NCI-H1930 (cell line): Measurements from ENCODE around the gene FAM168A.

Source experiments
- DNase-seq, 2 experiments: peaks; one replicate each; lab custom pipeline; 2025; lab: John Stamatoyannopoulos, UW

FAM168A gene, protein sequence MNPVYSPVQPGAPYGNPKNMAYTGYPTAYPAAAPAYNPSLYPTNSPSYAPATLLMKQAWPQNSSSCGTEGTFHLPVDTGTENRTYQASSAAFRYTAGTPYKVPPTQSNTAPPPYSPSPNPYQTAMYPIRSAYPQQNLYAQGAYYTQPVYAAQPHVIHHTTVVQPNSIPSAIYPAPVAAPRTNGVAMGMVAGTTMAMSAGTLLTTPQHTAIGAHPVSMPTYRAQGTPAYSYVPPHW

DNA sequence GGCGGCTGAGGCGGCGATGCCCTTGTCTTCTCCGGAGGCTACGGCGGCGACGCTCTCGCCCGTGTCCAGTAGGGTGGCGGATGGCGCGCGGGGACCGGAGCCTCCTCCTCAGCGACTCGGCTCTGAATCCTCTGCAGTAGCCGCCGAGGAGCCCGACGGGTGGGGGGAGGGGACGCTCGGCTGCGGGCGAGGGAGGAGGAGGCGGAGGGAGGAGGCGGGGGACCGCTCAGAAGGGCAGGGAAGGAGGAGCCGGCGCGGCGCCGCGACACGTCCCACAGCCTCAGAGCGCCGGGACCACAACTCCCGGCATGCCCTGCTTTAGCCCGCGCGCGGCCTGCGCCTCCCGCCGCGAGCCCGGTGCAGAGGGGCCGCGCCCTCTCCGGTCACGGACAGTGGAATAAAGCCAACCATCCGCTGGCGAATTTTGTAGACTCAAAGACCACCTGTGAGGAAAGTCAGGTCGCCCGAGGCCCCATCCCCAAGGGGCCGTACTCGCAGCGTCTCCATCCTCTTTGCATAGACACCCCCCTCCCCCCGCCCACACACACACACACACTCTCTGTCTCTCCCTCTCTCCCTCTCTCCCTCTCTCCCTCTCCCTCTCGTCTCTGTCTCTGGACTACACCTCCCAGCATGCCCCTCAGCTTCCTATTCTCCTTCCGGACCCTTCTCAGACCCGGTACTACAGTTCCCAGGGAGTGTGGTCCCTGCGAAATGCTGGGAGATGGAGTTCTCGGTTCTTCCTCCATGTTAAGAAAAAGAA lies at the start of gene FAM168A:
Gene FAM168A (minus strand): TSS at position 157 of the 763 bp plus-strand sequence. CDS start 129,638 bp downstream, outside the sequence.
- DNase-seq: peak; percentile 92 to 96

DNA sequence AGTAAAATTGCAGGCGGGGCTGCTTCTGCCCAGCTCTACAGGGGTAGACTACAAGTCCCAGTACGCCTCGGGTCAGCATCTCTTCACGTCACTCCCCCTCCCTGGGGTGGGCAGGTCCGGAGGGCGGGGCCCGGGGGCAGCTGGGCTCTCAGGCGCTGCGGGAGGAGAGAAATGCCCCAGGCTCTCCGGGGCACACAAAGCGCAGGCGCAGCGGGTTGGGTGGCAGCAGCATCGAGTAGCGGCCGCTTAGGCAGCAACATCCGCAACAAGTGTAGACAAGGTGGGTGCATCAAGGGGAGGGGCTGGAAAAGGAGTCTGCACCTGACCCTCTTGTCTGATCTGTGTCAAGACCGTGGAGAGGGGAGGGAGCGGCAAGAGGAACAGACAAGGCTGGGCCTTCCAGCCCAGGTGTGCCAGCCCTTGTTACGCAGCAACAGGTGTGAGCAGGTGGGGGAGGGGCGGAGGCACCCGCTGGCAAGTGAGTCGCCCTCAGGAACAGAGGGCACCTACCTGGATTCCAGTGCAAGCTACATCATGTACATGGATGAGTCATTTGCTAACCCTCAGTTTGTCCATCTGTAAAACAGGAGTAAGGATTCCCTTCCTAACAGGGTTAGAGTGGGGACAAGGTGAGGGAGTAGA lies 49.7 kb upstream of the FAM168A start:
- peak; percentile 70 to 80 for DNase-seq

DNA sequence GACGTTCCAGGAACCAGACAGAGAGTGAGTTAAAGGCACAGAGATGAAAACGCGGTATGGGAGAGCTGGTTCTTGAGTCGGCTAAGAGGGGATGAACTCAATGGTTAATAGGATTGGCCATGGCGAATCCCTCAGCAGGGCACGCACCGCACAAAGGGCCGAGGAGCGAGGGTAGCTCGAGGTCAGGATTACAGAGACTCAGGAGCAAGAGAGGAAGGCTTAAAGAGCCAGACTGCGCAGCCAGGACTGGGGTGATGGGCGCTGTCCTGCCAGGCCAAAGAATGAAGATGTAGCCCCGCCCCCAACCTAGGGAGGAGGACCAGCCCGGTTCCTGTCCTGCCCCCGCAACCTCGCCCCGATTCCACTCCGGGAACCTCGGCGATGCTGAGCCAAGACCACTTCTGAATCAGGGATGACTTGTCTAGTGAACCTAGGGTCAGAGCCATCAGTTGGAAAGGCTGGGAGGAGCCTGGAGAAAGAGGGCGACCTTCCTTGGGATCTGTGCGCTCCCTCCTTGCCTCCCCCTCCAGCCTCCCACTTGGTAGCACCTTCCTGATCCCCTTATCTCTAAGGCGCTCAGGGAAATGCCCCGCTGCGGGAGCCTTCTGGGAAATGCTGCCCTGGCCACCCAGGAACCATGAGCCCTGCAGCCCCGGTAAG lies 48.2 kb upstream of the FAM168A start, which contains the start of gene PLEKHB1:
Gene PLEKHB1 (plus strand): TSS at position 610 of the 660 bp plus-strand sequence. CDS start 28 bp downstream, at position 638.
- DNase-seq: no peak

DNA sequence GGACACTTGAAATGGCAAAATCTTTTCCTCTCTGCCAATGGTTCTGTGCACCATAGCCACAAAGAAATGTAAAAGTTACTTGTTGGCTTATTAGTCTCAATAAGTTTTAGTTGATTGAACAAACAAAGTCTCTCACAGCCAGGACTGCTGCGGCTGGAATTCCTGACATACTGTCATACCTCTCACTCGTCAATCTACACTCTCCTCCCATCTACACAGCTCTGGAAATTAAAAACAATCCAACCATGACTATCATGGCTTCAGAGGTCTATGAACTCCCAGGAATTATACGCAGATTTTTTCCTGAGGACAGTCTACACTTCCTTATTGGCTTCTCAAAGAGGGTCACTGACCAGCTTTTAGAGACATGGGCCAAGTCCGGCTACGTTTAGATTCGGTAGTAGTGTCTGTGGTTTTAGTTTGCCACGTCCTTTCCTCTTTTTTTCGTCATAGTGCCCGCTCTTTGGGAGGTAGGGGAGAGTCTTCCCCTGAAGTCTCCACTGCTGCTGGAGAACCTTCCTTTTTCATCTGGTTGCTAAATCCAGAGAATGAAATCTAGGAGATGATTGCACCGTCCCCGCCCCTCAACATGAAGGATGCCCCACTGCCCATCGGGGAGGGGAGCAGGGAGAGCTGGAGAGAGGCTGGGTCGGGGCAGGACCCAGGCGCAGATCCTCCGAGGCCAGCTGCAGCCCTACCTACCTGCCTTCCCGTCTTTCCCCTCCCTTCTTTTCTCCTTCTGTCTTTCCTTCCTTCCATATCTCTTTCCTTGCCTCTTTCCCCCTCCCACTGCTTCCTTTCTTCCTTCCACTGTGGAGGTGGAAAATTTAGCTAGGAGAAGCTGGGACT lies 47.4 kb upstream of the FAM168A start:
- DNase-seq: no peak

DNA sequence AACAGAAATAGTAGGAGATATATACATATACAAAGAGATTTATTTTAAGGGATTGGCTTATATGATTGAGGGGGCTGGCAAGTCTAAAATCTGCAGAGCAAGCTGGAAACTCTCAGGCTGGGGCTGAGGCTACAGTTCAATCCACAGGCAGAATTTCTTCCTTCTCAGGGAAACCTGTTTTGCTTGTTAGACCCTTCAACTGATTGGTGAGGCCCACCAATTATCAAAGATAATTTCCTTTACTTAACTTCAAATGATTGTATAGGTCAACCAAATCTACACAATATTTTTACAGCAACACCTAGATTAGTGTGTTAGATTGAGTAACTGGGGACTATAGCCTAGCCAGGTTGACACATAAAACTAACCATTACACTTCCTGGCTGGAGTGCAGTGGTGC lies 43.8 kb upstream of the FAM168A start:
- DNase-seq: no peak

DNA sequence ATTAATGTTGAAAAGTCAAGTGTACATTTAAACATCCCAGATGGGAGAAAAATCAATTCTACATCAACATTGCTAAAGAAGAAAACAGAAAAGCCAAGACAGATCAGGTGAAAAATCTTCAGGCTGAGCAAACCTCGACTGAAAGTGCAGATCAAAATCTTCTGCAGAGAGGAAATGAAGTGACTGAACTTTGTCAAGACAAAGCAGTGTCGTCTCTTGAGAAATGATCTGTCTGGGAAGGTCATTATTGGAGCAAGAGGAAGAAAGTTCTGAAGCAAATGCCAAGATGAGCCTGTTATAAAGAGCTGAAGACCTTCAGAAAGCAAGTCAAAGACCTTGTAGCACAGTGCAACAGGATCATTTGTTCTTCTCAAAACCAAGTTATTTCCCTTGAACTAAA lies 42.7 kb upstream of the FAM168A start:
- DNase-seq: no peak

DNA sequence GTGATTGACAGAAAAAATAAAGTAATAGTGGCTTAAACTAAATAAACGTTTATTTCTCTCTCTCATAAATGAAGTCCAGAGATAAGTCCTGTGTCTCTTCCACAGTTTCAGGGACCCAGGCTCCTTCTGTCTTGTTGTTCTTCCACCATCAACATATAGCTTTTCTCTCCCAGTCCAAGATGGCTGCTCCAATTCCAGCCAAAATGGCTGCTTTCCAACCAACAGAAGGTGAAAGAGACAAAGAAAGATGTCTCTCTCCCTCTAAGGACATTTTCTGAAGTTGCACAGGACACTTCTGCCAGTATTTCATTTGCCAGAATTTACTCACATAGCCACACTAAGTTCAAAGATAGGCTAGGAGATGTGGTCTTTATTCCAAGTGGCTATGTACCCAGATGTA lies 39.1 kb upstream of the FAM168A start:
- DNase-seq: no peak

DNA sequence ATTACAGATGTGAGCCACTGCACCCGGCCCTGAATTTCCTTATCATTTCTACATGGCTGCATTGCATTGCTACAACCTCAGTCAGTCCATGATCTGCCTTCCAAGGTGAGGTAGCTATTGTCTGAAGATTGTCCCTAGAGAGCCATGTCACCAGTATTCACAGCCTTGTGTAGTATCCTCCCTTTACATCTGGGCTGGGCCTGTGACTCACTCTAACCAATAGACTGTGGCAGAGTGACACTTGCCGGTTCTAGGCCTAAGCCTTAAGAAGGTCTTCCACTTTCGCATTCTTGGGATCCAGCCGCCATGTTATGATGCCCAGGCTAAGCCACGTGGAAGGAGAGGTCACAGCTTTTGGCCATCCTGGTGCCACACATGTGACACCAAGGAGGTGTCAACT lies 38.3 kb upstream of the FAM168A start:
- no peak for DNase-seq

DNA sequence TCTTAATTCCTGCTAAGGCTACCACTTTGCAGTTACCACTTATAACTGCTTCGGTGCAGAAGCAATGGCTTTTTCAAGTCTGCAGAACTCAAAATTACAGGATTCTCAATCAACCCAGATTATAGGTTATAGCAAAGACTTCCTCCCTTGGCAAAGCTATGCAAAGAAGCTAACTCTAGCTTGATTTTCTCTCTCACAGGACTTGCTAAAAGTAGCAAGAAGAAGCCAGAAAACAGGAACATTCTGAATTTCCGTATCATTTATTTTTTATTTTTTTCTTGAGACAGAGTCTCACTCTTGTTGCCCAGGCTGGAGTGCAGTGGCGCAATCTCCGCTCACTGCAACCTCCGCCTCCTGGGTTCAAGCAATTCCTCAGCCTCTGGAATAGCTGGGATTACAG lies 37.8 kb upstream of the FAM168A start:
- DNase-seq: no peak

DNA sequence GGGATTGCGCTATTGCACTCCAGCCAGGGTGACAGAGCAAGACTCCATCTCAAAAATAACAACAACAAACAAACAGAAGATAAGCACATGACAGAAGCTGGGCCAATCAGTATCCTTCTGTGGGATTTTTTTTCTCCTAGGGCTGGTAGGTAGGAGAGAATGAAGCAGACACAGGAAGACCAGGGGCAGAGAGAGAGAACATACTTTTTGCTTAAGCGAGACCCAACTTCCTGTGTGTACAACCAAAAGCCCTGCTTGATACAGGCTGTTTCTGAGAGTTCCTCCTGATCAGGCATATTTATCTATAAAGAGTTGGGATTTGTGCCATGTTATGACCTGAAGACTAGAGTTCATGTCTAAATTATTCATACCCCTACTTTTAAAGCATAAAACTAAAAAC lies 36.1 kb upstream of the FAM168A start:
- DNase-seq: no peak

DNA sequence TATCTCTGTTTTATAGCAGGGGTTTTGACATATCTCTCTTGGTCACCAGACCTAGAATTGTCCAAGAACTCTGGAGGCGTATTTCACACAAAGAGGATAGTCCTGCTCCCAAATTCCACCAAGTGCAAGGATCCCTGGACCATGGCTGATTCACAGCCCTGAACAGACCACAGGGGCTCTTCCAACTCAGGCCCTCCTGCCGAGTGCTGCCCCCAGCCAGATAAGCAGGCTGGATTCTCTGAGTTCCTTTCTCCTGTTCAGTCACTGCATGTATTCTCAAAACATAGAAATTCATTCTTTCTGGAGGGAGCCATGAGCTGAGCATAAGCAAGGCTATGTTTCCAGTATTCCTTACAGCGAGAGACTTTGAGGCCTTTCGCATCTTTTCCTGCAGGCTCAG lies 35.1 kb upstream of the FAM168A start:
- DNase-seq: no peak

DNA sequence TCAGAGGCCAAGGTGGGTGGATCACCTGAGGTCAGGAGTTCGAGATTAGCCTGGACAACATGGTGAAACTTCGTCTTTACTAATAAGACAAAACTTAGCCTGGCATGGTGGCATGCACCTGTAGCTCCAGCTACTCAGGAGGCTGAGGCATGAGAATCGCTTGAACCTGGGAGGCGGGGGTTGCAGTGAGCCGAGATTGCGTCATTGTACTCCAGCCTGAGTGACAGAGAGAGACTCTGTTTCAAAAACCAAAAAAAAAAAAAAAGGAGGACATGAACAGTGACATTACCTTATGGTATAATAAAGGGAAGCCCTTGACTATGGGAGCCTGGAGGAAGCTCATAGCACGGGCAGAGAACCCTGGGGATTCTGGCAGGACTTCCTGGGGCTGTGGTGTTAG lies 32.0 kb upstream of the FAM168A start:
- DNase-seq: no peak

DNA sequence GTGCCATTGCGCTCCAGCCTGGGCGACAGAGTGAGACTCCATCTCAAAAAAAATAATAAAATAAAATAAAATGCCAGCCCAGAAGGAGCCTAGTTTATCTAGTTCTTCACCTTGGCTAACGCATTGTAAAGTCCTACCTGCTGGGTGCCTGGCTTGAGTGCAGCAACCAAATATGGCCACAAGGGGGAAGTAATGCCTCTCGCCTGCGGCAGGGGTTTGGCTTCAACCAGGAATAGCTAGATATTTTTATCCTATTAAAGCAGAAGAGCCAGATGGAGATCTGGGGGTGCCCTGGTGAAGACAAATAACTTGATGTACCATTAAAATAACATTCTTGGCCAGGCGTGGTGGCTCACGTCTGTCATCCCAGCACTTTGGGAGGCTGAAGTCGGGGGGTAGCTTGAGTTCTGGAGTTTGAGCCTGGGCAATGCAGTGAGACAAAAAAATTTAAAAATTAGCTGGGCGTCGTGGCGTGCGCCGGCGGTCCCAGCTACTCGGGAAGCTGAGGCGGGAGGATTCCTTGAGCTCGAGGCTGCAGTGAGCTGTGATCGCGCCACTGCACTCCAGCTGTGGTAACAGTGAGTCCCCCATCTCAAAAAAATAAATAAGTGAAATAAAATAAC lies 27.9 kb upstream of the FAM168A start:
- DNase-seq: peak; percentile 18 to 54

DNA sequence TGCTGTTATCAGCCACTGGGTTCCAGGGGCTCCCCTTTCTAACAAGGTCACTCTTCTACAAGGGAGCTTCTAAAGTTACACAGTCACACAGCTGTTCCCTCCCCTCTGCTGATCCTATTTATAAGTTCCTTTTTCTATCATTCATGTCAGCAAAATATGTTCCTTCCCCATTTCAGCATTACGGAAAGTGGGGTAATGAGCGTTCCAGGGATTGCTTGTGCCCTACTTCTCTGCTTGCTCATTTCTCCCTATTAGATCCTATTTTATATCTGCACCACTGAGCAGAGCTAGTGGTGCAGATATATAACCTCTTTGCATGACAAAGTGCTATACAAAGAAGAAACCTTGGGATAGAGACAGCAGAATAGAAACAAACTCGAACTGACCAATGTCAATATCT lies 25.8 kb upstream of the FAM168A start:
- DNase-seq: no peak

DNA sequence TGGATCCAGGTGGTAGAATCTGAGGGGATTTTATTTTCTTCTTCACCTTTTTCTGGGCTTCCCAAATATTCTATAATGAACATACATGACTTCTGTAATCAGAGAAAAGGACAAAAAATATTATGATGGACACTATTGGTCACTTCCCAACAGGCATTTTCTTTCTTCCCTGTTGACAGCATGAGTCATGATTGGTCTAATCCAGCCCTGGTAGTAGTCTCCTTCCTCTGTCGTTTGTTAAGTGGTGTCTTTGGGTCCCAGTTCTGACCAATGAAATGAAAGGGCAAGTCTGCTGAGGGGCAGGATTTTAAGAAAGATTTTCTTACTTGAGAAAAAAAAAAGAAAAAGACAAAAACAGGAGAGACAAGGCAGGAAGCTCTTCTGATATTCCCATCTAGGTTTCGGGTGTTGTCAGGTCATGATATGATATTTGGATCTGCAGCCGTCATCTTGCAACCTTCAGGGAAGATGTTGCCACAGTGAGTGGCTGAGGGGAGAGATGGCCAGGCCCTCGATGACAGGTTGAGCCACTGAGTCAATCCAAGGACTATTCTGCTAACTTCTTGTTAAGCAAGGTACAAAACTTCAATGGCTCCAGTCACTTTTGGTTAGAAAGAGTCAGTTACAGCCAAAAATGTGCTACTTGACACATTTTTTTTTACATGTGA lies 25.1 kb upstream of the FAM168A start:
- no peak for DNase-seq

DNA sequence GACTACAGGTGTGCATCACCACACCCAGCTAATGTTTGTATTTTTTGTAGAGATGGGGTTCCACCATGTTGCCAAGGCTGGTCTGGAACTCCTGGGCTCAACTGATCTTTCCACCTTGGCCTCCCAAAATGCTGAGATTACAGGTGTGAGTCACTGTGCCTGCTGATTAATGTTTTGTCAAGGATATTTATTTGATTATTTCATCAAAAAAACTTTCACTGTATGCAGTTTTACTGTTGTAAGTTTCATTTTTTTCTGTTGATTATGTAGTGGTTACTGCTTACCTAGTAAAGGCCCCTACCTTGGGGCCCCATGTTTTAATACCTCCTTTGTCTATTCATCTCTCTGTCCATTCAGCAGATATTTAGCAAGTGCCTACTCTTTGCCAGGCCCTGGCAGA lies 16.7 kb upstream of the FAM168A start:
- DNase-seq: no peak

DNA sequence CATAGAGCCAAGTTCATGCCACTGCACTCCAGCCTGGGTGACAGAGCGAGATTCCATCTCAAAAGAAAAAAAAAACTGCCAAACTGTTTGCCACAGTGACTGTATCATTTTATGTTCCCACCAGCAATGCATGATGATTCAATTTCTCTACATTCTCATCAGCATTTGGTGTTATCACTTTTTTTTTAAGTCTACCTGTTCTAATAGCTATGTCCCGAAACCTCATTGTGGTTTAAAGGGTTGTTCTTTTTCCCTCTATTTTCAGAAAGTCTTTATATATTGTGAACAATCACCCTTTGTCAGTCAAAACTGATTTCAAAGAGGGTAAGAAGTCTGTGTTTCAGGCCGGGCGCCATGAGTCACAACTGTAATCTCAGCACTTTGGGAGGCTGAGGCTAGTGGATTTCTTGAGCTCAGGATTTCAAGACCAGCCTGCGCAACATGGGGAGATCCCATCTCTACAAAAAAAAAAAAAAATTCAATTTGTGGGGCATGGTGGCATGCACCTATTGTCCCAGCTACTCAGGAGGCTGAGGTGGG lies 14.8 kb upstream of the FAM168A start:
- DNase-seq: no peak

DNA sequence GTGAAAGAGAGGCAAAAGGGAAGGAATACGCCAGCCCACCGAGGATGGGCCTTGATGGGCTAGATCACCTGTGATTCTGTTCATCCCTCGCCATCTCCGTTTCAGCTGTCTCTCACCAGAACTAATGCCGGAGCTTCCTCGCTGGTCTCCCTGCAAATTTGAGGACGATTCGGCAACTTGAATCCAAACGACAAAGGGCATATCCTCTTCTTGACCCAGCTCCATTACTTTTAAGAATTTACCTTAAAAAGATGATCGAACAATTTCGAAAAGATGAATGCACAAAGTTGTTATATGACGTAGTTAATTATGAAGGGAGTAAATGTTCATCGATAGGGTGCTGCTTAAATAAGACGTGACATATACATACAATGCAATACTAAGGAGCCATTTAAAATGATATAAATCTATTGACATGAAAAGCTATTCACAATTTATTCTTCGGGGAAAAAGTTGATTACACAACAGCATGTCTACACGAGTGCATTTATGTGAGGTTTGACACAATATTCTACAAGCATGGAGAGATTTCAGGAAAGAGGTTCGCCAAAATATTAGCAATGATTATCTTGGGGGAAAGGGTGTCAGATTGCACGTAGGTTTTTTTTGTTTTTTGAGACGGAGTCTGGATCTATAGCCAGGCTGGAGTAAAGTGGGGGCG lies 937 bp upstream of the FAM168A start:
- DNase-seq: no peak

DNA sequence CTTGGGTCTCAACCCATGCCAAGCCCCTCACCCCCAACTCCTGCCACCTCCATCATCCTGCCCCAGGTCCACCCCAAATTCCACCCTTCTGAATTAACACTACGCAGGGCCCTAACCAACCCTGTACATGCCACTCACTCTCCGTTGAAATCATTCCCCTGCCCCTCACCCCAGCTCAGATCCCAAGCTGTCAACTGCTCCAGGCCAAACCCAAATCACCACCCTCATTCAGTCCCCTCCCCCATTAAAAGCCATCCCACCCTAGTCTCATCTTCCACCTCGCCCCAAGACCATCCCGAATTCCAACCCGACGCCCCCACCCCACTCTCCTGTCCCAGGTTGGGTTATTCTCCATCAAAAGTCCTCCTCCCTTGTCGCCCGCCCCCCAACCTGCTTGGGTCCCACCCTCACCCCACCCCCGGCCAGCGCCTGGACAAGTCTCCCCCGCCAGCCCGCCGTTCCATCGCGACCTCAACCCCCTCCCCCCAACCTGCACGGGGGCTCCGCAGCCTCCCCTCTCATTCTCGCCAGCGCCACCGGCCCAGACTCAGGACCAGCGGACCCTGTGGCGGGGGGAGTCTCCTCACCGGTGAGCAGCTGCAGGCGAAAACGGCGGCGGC lies 466 bp downstream of the FAM168A start:
- DNase-seq: peak in 1 of 2 experiments; percentile 67
